GM10847 (cell line): ENCODE results near the gene DEFB114.

Experiments
- POLR2A ChIP-seq: IDR thresholded peaks from 2 replicates; pipeline ENCODE4 v1.6.1; 2011; ENCODE audit not compliant: insufficient read length; ENCODE audit errors: extremely low read depth

DEFB114 gene

DNA sequence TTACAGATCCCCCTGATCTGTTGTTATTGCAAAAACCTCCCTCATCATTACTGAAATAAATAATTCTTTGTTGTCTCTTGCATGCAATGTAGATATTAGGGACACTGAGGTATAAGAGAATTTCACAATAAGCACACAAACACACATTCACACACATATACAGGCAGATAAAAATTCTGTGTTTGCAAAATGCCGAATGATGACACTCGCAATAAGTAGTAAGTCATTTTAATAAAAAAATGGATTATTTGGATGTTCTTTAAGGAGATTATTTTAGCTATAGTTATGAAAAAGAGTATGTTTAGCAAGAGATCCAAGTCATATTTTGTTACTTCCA is 13.6 kb downstream of the DEFB114 start:
- TF ChIP-seq POLR2A: no peak

DNA sequence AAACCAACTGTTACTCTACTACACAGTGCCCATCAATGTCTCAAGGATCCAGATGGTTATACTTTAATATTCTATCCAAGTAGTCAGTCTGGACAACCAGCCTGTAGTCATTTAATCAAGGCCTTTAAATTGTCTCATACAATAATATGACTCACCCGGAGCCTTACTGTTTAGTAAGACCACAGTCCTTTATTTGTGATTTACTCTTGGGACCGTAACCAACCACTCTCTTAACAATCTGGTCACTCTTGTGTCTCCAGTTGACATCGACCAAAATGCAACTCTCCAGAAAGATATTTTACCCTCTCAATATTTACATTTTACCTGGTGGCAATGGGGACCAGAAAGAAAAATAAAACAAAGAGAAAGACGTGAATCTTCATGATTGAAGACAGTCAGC is 14.9 kb downstream of the DEFB114 start:
- TF ChIP-seq POLR2A: no peak

DNA sequence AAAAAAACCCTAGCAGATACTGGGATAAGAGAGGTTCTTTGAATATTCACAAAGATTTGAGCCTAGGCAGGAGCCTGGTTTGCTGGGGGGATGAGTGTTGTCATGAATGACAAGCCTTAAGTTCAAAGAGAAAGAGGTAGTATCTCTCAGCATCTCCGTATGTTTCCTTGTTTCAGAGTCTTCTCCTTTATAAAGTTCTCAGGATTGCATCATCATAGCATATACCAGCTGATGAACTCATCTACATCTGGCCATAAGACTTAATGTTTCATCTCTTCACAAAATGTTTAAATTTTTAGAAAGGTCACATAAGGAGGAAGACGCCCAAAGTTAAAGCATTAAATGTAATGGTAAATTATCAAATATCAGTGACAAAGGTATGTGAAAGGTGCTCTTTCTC is 17.1 kb downstream of the DEFB114 start:
- TF ChIP-seq POLR2A: no peak

DNA sequence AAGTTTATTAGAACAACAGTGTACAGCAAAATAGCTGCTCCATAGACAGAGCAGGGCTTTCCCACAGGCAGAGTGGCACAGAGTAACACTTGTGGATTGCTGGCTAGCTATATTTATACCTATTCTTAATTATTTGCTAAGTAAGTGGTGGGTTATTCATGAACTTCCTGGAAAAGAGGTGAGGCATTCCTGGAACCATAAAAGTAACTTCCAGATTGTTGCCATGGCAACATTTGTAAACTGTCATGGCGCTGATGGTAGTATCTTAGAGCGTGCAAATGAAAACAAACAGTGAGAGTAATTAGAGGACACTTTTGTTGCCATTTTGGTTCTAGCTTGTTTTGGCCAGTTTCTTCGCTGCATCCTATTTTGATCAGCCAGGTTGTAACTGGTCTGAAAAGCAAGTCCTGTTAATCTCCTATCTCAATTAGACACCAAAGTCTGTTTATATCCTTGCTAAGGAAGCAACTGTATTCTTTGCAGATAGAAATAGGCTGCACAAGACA is 23.9 kb downstream of the DEFB114 start:
- TF ChIP-seq POLR2A: no peak

DNA sequence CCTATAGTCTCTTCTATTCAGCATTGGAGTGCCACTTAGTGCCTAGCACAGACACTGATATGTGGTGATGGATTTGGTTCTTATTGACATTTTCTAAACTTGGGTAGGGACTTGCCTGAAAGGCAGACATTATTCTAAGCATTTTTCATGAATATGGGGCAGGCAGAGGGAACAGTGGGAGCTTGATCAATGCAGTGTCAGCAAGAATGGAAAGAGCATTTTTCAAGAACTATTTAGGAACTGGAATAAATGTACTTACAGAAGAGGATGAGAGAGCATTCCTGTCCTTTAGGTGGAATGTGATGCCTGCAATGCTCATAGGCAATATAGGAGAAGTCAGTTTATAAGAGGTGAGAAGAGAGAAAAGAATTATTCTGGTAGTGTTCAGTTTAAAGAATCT is 26.2 kb downstream of the DEFB114 start:
- no peak for TF ChIP-seq POLR2A

DNA sequence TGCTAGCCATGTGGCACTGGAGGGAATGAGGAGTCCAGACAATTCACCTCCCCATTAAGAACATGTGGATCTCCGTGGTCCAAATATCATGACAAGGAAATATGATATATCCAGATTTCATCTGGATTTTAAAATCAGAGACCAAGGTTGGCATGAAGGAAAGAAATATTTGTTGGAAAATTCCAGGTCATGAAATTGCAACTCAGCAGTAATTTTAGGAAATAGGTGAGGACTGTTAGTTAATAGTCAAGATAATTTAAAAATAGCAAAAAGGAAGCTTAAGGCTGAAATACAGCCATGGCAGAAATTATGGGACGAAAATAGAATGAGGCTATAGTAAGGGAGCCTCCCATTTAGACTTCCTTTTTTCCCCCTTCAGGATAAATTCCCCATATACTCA is 26.9 kb downstream of the DEFB114 start:
- no peak for TF ChIP-seq POLR2A

DNA sequence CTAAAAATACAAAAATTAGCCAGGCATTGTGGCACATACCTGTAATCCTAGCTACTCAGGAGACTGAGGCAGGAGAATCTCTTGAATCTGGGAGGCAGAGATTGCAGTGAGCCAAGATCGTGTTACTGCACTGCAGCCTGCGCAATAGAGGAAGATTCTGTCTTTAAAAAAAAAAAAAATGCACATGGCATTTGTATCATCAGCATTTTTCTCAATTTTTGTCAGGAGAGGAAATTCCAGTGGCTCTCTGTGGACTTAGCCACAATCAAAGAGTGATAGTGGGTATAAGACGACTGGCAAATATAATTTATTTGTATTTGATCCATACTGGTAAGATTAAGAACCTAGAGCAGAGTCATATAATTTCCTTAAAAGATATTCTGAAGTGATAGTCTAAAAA is 28.6 kb downstream of the DEFB114 start:
- no peak for TF ChIP-seq POLR2A

DNA sequence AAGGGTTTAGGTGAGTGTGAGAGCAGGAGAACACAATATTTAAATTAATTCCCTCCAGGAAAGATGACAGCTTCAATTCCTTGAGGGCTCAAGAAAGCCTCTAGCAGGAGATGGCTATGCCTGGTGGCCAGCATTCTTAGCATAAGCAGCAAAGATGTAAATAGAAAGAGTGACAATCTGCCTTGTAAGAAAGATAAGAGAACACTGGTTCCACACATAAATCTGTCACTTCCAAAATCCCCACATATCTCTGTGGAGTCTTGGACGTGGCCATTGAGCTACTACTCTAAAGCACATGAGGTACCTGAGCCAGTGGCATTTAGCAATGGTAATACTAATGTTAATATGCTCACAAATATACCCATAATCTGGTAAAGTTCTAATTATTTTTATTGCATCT is 29.2 kb downstream of the DEFB114 start:
- TF ChIP-seq POLR2A: no peak

DNA sequence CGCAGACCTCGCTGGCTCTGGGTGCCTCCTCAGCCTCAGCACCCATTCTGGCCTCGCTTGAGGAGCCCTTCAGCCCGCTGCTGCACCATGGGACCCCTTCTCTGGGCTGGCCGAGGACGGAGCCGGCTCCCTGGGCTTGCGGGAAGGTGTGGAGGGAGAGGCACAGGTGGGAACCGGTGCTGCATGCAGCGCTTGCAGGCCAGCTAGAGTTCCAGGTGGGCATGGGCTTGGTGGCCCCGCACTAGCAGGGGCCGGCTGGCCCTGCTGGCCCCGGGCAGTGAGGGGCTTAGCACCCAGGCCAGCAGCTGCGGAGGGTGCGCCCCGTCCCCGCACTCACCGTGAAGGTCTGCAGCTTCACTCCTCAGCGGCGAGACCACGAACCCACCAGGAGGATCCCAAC is 30.4 kb downstream of the DEFB114 start:
- TF ChIP-seq POLR2A: no peak

DNA sequence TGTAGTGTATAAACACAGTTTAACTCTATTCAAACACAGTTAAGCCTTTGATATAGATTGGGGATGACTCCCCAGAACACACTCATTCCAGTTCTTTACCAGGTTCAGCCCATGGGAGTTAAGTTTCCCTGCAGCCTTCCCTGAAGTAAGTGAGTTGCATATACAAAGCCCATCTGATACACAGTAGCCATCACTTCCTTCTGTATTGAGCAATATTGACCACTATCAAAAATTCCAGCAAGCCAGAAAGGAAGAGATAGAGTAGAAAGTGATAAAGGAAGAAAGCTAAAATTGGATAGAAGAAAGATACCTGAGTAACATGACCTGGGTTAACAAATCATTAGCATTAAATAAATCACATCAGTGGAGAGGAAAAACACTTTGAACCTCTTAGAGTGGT is 34.6 kb downstream of the DEFB114 start:
- TF ChIP-seq POLR2A: no peak

DNA sequence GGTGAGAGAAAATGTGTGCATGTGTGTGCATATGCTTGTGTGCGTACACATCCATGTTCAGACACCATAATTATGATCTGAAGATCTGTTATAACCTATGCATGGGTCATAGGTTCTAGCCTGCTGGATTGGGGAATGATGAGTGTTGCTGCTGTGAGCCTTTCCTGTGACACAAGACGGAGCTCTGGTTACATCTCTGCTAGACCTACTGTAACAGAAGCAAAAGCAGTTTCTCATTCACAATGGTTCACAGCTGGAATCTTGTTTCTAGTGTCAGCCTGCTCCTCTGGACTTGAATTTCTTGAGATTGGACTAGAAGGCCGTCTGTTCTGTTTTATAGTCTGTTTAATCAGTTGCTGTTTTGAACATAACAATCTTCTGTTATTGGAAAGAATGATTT is 40.1 kb downstream of the DEFB114 start:
- no peak for TF ChIP-seq POLR2A

DNA sequence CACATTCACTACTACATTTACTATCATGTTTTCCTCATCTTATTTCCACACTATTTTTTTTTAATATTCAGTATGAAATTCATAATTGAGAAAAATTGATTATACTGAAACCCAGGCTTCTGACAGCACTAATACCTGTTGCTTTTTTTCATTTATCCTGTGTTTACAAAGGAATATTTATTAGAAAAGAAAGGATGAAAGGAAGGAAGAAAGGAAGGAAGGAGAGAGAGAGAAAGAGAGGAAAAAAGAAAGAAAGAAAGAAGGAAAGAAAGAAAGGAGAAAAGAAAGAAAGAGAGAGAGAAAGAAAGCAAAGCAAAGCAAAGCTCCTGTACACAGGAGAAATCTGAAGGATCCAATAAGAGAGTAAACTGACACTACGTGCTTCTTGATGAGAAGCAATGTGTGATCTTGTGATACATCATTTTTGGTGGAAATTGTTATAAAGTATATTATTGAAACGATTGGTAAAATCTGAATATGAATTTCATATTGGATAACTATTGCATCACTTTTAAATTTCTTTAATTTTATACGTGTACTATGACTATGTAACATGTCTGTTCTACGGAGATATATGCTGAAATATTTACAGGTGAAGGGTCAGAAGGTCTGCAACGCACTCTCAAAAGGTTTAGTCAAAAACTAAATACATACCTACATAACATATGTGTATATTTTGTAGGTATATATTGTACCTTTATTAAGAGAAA is 43.9 kb downstream of the DEFB114 start:
- TF ChIP-seq POLR2A: no peak

DNA sequence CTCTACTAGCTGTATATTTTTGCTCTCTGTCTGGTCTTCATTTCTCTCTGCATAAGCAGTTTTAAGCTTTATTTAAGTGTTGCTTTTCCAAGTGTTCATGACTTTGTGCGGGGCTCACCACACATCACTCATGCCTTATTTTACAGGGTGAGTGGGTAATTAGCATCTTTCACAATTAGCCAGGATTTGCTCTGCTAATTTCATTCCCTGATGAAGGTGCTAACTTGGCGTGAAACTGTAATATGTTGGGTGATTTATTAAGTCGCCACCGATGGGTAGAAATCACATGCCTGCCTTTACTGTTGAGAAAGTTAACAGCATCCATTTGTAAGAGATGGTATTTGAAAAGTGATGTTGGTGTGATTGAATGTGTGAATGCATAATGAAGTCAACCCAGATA is 44.7 kb downstream of the DEFB114 start:
- no peak for TF ChIP-seq POLR2A

DNA sequence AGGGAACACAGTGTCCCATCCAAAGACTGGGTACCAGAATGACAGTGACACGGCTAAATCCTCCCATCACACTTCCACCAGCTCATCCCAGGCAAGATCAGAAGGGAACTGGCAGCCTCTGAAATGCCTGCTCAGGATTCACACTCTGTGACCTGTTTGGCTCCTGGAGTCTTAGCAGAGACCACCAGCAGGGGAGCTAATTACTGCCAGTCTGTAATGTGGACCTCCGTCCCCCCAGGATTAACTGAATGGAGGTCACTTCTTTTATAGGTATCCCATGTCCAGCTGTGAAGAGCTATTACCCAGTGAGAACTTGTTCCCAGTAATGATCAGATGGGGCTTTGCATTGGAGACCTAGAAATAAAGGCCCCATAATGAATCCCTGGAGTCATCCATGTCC is 45.2 kb downstream of the DEFB114 start:
- no peak for TF ChIP-seq POLR2A

DNA sequence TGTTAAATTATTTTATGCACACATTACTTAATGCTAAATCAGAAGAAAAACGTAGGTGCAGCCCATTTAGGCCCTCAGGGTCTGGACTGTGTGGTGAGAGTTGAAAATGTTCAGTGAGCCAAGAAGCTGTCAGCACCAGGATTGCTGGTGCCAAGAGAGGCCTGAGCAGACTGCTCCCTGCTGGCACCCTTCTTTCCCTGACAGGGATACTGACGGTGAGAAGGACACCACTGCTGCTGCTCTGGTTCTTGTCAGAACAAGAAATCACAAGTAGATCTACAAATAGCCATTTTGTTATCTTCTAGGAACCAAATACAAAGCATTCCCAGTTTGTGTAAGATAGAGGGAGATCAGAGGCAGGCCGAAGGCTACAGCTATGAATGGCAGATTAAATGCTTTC is 48.9 kb downstream of the DEFB114 start:
- TF ChIP-seq POLR2A: no peak

DNA sequence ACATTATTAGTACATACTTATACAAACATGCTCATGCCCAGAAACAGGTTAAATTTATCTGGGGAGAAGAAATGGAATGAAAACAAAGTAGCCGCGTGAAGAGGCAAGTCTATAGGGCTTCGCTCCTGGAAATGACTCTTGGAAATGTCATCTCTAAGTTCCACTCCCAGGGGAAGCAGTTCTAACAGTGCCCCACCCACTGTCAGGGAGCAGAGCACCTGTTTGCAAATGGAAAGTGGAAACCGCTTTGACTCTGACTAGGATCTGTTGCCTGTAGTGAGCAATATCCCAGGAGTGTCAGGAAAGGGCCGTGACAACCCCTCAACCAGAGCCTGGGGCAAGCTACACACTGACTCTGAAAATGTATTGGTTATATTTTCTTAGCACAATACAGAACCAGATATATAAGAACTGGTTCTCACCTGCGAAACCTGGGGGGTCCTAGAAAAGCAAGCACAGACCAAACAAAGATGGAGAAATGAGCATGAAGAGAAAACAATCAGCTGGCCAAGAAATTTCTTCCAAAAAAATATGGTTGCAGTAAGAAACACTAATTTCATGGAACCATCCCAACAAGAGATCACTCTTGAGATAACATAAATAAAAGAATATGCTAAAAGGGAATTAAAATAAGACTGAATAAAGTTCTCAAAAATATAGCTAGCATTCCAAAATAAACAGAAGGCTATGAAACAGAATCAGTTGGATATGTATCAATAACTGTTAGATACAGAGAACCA is 50.2 kb downstream of the DEFB114 start:
- TF ChIP-seq POLR2A: no peak

DNA sequence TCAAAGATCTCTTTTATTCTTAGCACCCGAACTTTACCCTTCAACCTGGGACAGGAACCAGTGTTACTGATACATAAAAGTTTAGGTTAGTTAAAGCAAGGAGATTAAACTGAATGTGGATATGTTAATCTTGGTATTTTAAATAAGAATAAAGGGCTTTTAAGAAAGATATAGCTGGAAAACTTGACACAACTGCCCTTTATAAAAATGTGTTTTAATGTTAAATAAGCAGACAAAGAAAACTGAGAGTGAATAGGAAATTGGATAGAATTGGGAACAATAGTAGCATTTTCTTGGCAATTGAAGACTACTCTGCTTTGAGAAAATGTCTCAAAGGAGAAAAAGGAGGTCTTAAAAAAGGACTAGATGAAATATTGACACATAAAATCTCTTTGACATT is 51.8 kb downstream of the DEFB114 start:
- no peak for TF ChIP-seq POLR2A
